ENCODE results near the gene C2orf81.

- no peak for TF ChIP-seq POLR2A (IDR thresholded peaks at IDR 0.05; ENCODE audit: extremely low read depth, insufficient read length)
- no peak; the same call in 1 of the 2 replicates for TF ChIP-seq MYC (IDR thresholded peaks at IDR 0.05; ENCODE audit: low read depth, low read length)
- no peak for TF ChIP-seq CTCF (IDR thresholded peaks at IDR 0.05; ENCODE audit: low read depth, low read length)
Observed at GRCh38 chr2:74392449-74392743, 29.0 kb downstream of the C2orf81 start.

Data from NB4 (cell line).